ENCODE measurements around the gene ZDHHC23.

The ZDHHC23 gene

GRCh38 chr3:114005481-114005880 lies 57.7 kb downstream of the ZDHHC23 start:
- no peak for TF ChIP-seq EZH2phosphoT487 (IDR thresholded peaks at IDR 0.05; ENCODE audit: borderline replicate concordance)
- no peak for TF ChIP-seq CTCF (conservative IDR thresholded peaks at IDR 0.05; ENCODE audit: low read length)
- no peak overlapping the region for H2AFZ ChIP-seq (ENCODE audit: low read length)
- H4K20me1 ChIP-seq (ENCODE audit: insufficient read depth, low read length, poor library complexity, severe bottlenecking), result no peaks in the 10 kb centered on the region
- no peaks in the 10 kb centered on the region for H3K9me2 ChIP-seq (replicated peaks; ENCODE audit: low read depth, low read length)
- H3F3A ChIP-seq (ENCODE audit: low read depth), result no peaks in the 10 kb centered on the region
- H3K79me2 ChIP-seq (ENCODE audit: insufficient read depth, low read length), result no peaks in the 10 kb centered on the region
- H3K4me1 ChIP-seq (ENCODE audit: insufficient read depth, low read length, poor library complexity, severe bottlenecking), result no peaks in the 10 kb centered on the region
- no peaks in the 10 kb centered on the region for H3K9me3 ChIP-seq (ENCODE audit: insufficient read depth, low read depth, low read length)
- no peaks in the 10 kb centered on the region for H3K36me3 ChIP-seq (ENCODE audit: insufficient read depth, low read length)
- H3K27me3 ChIP-seq (ENCODE audit: insufficient read depth, low read length, poor library complexity, severe bottlenecking), result no peaks in the 10 kb centered on the region
- no peak overlapping the region for H3K9ac ChIP-seq (ENCODE audit: low read depth, low read length, poor library complexity, severe bottlenecking)
- H3K4me3 ChIP-seq (ENCODE audit: low read length, poor library complexity, severe bottlenecking), result no peak overlapping the region
- H3K4me2 ChIP-seq (ENCODE audit: low read depth, low read length, poor library complexity, severe bottlenecking), result no peak overlapping the region

- no peaks in the 10 kb centered on the region for H3K4me1 ChIP-seq (ENCODE audit: insufficient read depth, low read length, poor library complexity, severe bottlenecking)
- H4K20me1 ChIP-seq (ENCODE audit: insufficient read depth, low read length, poor library complexity, severe bottlenecking), result no peaks in the 10 kb centered on the region
- H3F3A ChIP-seq (ENCODE audit: low read depth), result no peaks in the 10 kb centered on the region
- H3K9ac ChIP-seq (ENCODE audit: low read depth, low read length, poor library complexity, severe bottlenecking), result no peak overlapping the region
- no peak overlapping the region for H2AFZ ChIP-seq (ENCODE audit: low read length)
- H3K79me2 ChIP-seq (ENCODE audit: insufficient read depth, low read length), result no peaks in the 10 kb centered on the region
- H3K9me2 ChIP-seq (replicated peaks; ENCODE audit: low read depth, low read length), result no peaks in the 10 kb centered on the region
- H3K4me2 ChIP-seq (ENCODE audit: low read depth, low read length, poor library complexity, severe bottlenecking), result no peak overlapping the region
- H3K9me3 ChIP-seq (ENCODE audit: insufficient read depth, low read depth, low read length), result no peaks in the 10 kb centered on the region
- no peaks in the 10 kb centered on the region for H3K27me3 ChIP-seq (ENCODE audit: insufficient read depth, low read length, poor library complexity, severe bottlenecking)
- no peaks in the 10 kb centered on the region for H3K36me3 ChIP-seq (ENCODE audit: insufficient read depth, low read length)
- H3K4me3 ChIP-seq (ENCODE audit: low read length, poor library complexity, severe bottlenecking), result no peak overlapping the region
- TF ChIP-seq EZH2phosphoT487 (IDR thresholded peaks at IDR 0.05; ENCODE audit: borderline replicate concordance), result no peak
- TF ChIP-seq CTCF (conservative IDR thresholded peaks at IDR 0.05; ENCODE audit: low read length), result no peak
Measured at GRCh38 chr3:114011059-114011797, 63.4 kb downstream of the ZDHHC23 start.
